Stimulated activated CD8-positive, alpha-beta memory T cell treated with anti-CD3 and anti-CD28 coated beads, Interleukin-2, amount 100 ng/mL, for 48 hours (primary cell): ENCODE data around the gene MPL.

ENCODE experiments used
- DNase-seq, 2 donors: peaks; one replicate each; pipeline ENCODE4 v3.0.0-alpha.2; 2020; ENCODE audit warnings: low read depth in 2 of 2

The MPL gene

GRCh38 chr1:43325381-43325780, 12.2 kb upstream of the MPL start:
- DNase-seq, result no peak

GRCh38 chr1:43327549-43328292, 9.9 kb upstream of the MPL start:
- no peak for DNase-seq

GRCh38 chr1:43329995-43330751, 7.4 kb upstream of the MPL start:
- DNase-seq, result peak; percentile 44 to 67

DNA sequence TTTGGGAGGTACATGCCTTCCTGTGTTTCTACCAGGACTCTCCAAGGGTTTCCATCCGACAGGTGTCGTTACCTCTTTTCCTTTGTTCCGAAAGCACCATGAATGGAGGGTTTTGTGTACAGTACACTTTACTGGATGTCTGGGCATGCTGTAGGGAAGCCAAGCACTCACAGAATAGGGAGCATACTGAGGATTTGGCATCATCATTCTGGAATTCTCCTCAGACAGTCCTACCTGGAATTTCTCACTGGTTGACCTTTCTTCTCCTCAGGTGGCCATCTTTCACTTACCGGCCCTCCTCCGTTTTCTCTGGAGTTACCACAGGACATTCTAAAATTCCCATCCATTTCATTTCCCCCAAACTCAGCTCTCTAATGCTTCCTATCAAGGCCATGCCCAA, 5.9 kb upstream of the MPL start:
- DNase-seq, result no peak

DNA sequence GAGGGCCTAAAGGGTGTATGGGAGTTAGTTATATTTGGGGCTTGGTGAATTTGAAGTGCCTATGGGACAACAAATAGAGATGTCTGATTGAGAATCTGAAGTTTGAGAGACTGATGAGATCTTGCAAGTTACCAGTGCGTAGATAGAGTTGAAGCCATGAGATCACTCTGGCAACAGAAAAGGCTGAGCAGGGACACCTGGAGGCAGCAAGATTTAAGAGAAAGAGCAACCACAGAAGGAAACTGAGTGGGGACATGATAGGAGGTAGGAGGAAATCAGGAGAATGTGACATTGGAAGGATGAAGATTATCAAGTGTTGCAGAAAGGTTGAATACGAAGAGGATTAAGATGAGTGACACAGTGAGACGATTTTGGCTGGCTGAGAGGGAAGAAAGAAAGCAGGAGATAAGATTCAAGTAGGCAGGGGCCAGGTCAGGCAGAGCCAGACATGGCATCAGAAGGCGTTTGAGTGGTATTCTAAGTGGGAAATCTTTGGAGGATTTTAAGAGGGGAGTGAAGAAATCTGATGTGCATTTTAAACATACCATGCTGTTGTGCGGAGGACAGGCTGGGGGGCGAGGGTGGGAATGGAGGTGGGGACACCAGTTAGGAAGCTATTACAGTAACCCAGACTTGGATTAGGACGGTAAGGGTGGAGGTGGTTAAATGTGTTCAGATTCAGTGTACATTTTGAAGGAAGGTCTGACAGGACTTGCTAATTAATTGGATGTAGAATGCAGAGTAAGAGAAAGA, 3.0 kb upstream of the MPL start:
- DNase-seq, result no peak

GRCh38 chr1:43338001-43338400, 383 bp downstream of the MPL start:
- DNase-seq, result no peak

DNA sequence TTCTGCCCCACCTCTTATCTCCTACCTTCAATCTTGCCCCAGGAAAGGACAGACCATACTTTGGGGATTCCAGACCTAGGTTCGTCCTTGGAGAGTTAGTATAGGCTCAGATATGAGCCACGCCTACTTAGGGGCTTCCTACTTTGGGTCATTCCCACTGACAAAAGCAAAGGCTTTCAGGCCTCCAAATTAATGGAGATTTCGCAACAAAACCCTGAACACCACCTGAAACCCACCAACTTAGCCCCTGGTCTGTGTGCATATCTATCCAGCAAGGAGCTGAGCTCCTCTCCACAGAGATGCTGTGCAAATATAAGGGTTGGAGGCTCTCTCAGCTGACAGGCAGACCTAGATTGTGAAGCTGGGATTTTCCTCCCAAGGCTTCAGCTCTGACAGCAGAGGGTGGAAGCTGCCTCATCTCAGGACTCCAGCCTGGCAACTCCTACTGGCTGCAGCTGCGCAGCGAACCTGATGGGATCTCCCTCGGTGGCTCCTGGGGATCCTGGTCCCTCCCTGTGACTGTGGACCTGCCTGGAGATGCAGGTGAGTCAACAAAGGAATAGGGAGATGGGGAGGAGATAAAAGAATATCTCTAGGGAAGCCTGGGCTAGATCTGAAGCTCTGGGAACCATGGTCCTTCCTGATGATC, 2.1 kb downstream of the MPL start:
- DNase-seq, result no peak

- DNase-seq, result no peak
Measured at GRCh38 chr1:43340559-43340958, 2.9 kb downstream of the MPL start.

DNA sequence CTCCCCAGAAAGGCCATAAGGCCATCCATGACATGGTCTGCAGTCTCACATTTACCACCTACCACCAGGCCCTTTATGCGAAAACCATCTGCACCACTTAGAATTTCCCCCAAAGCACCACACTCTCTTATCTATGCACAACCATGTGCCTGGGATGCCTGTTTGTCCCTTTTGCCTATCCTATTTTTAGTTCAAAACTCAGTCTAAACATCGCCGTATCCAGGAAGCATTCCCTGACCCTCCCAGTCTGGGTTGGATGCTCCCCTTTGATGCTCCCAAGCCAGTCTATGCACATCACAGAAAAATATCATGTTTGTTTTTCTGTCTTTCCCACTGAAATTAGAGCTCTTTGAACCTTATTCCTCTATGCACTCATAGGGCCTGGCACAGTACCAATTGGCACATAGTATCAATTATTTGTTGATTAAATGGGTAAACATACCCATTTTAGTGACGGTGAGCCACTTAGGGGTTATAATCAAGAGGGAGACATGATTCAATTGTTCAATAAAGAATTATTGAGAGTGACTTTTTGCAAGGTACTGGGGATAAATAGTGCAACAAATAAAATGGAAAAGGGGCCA, 6.7 kb downstream of the MPL start:
- no peak for DNase-seq

GRCh38 chr1:43345120-43345519, 7.5 kb downstream of the MPL start:
- DNase-seq, result no peak

DNA sequence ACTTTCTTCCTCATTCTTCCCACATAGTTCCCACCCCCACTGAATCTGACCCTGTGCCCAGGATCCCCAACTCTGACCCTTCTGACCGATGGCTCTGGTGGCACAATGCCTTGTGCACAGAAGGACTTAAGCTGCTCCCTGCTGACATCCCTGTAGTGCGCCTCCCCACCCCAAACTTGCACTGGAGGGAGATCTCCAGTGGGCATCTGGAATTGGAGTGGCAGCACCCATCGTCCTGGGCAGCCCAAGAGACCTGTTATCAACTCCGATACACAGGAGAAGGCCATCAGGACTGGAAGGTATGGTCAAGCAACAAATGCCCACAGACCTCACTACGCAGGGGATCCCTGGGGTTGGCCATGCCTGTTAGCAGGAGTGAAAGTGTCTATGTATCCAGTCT, 9.0 kb downstream of the MPL start:
- no peak for DNase-seq

DNA sequence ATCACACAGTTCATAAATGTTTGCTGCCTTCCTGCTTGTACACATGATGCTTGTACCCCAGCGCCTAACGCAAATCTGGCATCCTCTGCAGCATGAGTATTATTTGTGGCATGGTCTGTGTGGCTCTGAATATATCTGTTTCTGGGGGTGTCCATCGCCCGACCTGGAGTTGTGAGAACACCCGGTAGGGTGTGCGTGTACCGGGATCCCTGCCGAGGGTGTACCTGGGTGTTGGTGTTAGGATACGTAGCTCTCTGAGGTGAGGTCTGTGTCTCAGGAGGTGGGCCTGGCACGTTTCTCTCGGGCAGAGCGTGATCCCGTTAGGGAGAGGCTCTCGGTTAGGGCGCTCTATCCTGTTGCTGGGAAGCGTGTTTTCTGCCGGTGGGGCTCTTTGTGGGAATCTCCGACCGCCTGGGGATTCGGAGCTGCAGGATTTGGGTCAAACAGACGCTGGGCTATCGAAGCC, 10.8 kb downstream of the MPL start:
- DNase-seq, result no peak

DNA sequence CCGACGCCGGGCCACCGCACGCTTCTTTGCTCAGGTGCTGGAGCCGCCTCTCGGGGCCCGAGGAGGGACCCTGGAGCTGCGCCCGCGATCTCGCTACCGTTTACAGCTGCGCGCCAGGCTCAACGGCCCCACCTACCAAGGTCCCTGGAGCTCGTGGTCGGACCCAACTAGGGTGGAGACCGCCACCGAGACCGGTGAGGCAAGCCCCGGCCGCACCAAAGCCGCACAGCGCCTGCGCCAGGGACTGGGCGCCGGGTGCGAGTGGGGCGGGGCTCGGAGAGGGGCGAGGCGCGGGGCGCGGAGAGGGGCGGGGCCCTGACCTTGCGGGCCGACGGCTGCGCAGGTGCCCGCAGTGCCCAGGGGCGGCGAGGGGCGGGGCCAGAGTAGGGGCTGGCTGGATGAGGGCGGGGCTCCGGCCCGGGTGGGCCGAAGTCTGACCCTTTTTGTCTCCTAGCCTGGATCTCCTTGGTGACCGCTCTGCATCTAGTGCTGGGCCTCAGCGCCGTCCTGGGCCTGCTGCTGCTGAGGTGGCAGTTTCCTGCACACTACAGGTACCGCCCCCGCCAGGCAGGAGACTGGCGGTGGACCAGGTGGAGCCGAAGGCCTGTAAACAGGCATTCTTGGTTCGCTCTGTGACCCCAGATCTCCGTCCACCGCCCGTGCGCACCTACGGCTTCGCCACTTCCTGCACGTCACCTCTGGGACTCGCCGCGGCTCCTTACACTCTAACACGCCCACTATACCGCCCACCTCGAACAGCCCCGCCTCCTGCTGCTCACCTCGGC, 11.4 kb downstream of the MPL start:
- DNase-seq, result peak in 1 of 2 donors; percentile 44

- DNase-seq, result no peak
Measured at GRCh38 chr1:43349594-43350306, 12.1 kb downstream of the MPL start.

DNA sequence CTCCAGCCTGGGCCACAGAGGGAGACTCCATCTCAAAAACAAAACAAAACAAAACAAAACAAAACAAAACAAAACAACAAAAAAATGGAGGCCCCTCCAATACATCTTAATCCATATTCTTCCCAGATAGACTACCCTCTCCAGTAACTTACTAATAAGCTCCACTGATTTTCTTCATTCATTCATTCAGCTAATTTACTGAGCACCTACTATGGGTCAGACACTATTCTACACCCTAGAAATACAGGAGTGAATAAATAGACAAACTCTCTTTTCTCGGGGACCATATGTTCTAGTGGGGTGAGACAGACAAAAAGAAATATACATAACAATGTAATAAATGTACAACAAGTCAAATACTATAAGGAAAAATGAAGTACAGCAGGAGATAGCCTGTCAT, 13.4 kb downstream of the MPL start:
- DNase-seq, result no peak

GRCh38 chr1:43351421-43352350, 14.1 kb downstream of the MPL start:
- DNase-seq, result no peak

DNA sequence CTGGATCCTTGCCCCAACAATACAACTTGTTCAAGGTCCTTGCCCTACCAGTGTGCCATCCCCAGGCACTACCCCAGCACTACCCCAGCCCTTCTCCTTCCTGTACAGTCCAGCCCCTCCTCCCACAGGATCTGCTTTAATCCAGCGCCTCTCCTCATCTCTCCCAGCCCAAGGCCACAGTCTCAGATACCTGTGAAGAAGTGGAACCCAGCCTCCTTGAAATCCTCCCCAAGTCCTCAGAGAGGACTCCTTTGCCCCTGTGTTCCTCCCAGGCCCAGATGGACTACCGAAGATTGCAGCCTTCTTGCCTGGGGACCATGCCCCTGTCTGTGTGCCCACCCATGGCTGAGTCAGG, 14.7 kb downstream of the MPL start:
- no peak for DNase-seq

DNA sequence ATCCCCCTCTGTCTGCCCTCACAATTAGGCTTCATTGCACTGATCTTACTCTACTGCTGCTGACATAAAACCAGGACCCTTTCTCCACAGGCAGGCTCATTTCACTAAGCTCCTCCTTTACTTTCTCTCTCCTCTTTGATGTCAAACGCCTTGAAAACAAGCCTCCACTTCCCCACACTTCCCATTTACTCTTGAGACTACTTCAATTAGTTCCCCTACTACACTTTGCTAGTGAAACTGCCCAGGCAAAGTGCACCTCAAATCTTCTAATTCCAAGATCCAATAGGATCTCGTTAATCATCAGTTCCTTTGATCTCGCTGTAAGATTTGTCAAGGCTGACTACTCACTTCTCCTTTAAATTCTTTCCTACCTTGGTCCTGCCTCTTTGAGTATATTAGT, 15.3 kb downstream of the MPL start:
- DNase-seq, result no peak

DNA sequence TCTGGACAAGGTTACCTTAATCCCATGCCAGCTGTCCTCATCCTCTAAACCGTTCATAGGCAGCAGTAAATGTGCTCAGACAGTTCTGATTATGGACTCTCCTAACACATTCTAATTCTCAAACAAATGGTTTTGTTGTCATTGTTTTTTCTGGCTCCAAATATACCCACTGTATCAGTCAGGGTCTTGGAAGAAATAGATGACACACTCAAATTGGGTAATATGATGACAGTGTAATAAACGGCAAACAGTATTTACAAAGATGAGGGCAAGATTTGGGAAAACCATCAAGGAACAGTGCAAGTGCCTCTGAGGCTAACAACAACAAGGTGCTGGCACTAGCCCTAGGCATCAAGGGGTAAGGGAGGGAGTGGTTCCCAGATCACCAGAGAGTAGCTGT, 16.9 kb downstream of the MPL start:
- no peak for DNase-seq
